Body of pancreas (tissue), 4 donors: ENCODE results near the gene ZNF692. TPM values are rescaled to one million over a fixed set of nuclear protein-coding genes. Genes with fewer than 3 reads are reported as not detected.
"Not testable (repeated sequence)": the region's sequence is repeated elsewhere in the genome, so short reads cannot be mapped to it uniquely, and the experiment has no call there.

ENCODE experiments used
- ATAC-seq: fragments of 150-250 bp; one replicate; pipeline ENCODE4 v1.9.1; 2016
- DNase-seq, 4 donors: peaks; one replicate each; pipeline ENCODE4 v3.0.0-alpha.2; 2019
- H3K27ac ChIP-seq, 4 donors: fragments of 200-600 bp; sonication (generic); 1 replicate in 3 of 4; 2 replicates in 1 of 4; pipeline versions ENCODE4 v1.5.1 to v1.6.1; 2016 to 2019; ENCODE audit warnings: mild to moderate bottlenecking in 1 of 4, mixed read lengths in 1 of 4, moderate library complexity in 1 of 4
- H3K27me3 ChIP-seq, 2 donors: fragments of 200-600 bp; sonication (generic); one replicate each; pipeline ENCODE4 v1.6.0; 2016; ENCODE audit warnings: mild to moderate bottlenecking in 1 of 2
- H3K36me3 ChIP-seq, 2 donors: fragments of 200-600 bp; sonication (generic); replicated peaks in 1 of 2; 2 replicates each; pipeline ENCODE4 v1.5.1; 2016; ENCODE audit warnings: low read depth in 2 of 2; ENCODE audit not compliant: insufficient read depth in 1 of 2
- H3K4me1 ChIP-seq: fragments of 200-600 bp; sonication (generic); one replicate; pipeline ENCODE4 v1.6.0; 2016
- H3K4me3 ChIP-seq, 2 donors: fragments of 200-600 bp; sonication (generic); 1 replicate in 1 of 2; 2 replicates in 1 of 2; pipeline ENCODE4 v1.5.1; 2016 to 2019
- H3K9me3 ChIP-seq, 3 donors: fragments of 200-600 bp; sonication (generic); 1 replicate in 2 of 3; 2 replicates in 1 of 3; pipeline ENCODE4 v1.5.1; 2016
- CTCF ChIP-seq, 7 experiments: fragments of 450-650 bp in 4 of 7; fragments of 200-600 bp in 3 of 7; sonication (generic) in 3 of 7; IDR thresholded peaks; one replicate each; pipeline ENCODE4 v1.5.1; 2016 to 2019; ENCODE audit warnings: antibody characterized with exemption in 7 of 7
- POLR2A ChIP-seq, 3 donors: fragments of 450-650 bp; IDR thresholded peaks; one replicate each; pipeline ENCODE4 v1.6.1; 2016; ENCODE audit warnings: antibody characterized with exemption in 3 of 3, mild to moderate bottlenecking in 2 of 3
- WGBS, 2 donors: methylation state at CpG; one replicate each; pipeline ENCODE4 v1.1.5; 2017; 5-methylcytosine and 5-hydroxymethylcytosine counted together
- intact Hi-C: fragments of 100-400 bp; cut with DNase I; formaldehyde crosslinking; loops from one replicate; pipeline ENCODE4 v1.15.1; 2023
- microRNA-seq, 2 donors: library from miRNA; unstranded; fragments of <30 nt; microRNA quantifications; one replicate each; pipeline ENCODE4, GENCODE V29; 2016; ENCODE audit warnings: borderline number of aligned reads in 2 of 2, borderline replicate concordance in 2 of 2
- small RNA-seq: library from RNA; depleted of rRNA; stranded (forward); fragments of <200 nt; gene quantifications from one replicate; pipeline ENCODE3, GENCODE V24; 2016
- total RNA-seq, 2 donors: library from RNA; depleted of rRNA; stranded (reverse); fragments of >200 nt; gene quantifications; one replicate each; pipeline ENCODE4 v1.1.0, GENCODE V29; 2016

Gene ZNF692
- total RNA-seq, 2 donors from 2014 or later, result 35.8 to 128 TPM

- Histone ChIP-seq H3K36me3 (no peaks in the 10 kb centered on the region), H3K27me3 (no peaks in the 10 kb centered on the region), H3K27ac (no peak overlapping the region), H3K4me1 (peaks cover 22% of the 10 kb centered on the region), H3K4me3 (no peak overlapping the region), H3K9me3 (no peaks in the 10 kb centered on the region)
- DNase-seq (peak in 1 of 4 donors; percentile 22), ATAC-seq (no peak)
- intact Hi-C loops, result loop anchor here (5.0 kb wide), 1 partner anchor 178 kb away; no protein-coding TSS in a partner anchor
- TF ChIP-seq POLR2A (IDR thresholded peaks at IDR 0.05), result no peak
- TF ChIP-seq CTCF (IDR thresholded peaks at IDR 0.05), result no peak
- 34 to 59% methylated on average over 10 of the region's 10 CpGs for WGBS, 2 donors
Observed at GRCh38 chr1:248804771-248805681, 53.9 kb downstream of the ZNF692 start.

GRCh38 chr1:248803501-248803900 is 55.4 kb downstream of the ZNF692 start:
- H3K9me3 ChIP-seq, H3K36me3 ChIP-seq, ATAC-seq, H3K4me3 ChIP-seq, H3K27ac ChIP-seq, intact Hi-C loops, DNase-seq, H3K27me3 ChIP-seq: not testable (repeated sequence)
- 78% methylated on average over 15 of the region's 15 CpGs for WGBS, 2 donors
- peaks cover 22% of the 10 kb centered on the region for H3K4me1 ChIP-seq

GRCh38 chr1:248802454-248802853 is 56.4 kb downstream of the ZNF692 start:
- ATAC-seq (no peak), DNase-seq (no peak)
- Histone ChIP-seq H3K36me3 (no peaks in the 10 kb centered on the region), H3K9me3 (no peaks in the 10 kb centered on the region), H3K27ac (no peak overlapping the region), H3K4me1 (peaks cover 22% of the 10 kb centered on the region), H3K4me3 (no peak overlapping the region), H3K27me3 (no peaks in the 10 kb centered on the region)
- intact Hi-C loops, result no loop called here
- 70 to 79% methylated on average over 6 of the region's 6 CpGs for WGBS, 2 donors
- TF ChIP-seq POLR2A (IDR thresholded peaks at IDR 0.05) (no peak), CTCF (IDR thresholded peaks at IDR 0.05) (no peak)

GRCh38 chr1:248800459-248800858 is 58.4 kb downstream of the ZNF692 start:
- H3K9me3 ChIP-seq, result no peaks in the 10 kb centered on the region
- no peaks in the 10 kb centered on the region for H3K27me3 ChIP-seq
- DNase-seq (no peak), ATAC-seq (no peak)
- peaks cover 10% of the 10 kb centered on the region for H3K4me1 ChIP-seq
- intact Hi-C loops, result no loop called here
- H3K27ac ChIP-seq, result no peak overlapping the region
- WGBS, 2 donors, result 30 to 35% methylated on average over 3 of the region's 3 CpGs
- no peak overlapping the region for H3K4me3 ChIP-seq
- TF ChIP-seq CTCF (IDR thresholded peaks at IDR 0.05), result no peak
- no peak for TF ChIP-seq POLR2A (IDR thresholded peaks at IDR 0.05)
- no peaks in the 10 kb centered on the region for H3K36me3 ChIP-seq

Small RNA genes within 50 kb of the gene (microRNA-seq; reads per million reads assigned to microRNA genes)
- 0 reads per million in 2 donors for gene MIR3124

Small RNA genes within 50 kb of the gene (small RNA-seq; reads per million reads assigned to genes)
- not detected for gene MIR3124

Other genes with a start within 250 kb of the ZNF692 start
- under 1 TPM in 1 of 2 donors, not detected in 1; 0.26 TPM for gene OR2T11, start 224.0 kb downstream of the ZNF692 start, total RNA-seq
- gene OR2T35, start 213.8 kb downstream of the ZNF692 start, total RNA-seq, result not detected
- not detected for gene OR2T27, start 203.6 kb downstream of the ZNF692 start, total RNA-seq
- gene OR14I1, start 156.3 kb downstream of the ZNF692 start, total RNA-seq, result not detected
- not detected for gene LYPD8, start 103.3 kb downstream of the ZNF692 start, total RNA-seq
- gene SH3BP5L, start 33.2 kb downstream of the ZNF692 start, total RNA-seq, result 10 to 100 TPM; 13.7 to 14.8 TPM
- gene ZNF672, start 20.9 kb downstream of the ZNF692 start, total RNA-seq, result 10 to 100 TPM; 18.8 to 27.2 TPM
- gene PGBD2, start 47.1 kb upstream of the ZNF692 start, total RNA-seq, result 1 to 10 TPM; 6.3 to 7.5 TPM